Skeletal muscle tissue (tissue), 4 donors: Measurements from ENCODE around the gene ARHGAP30. TPM values are rescaled to one million over a fixed set of nuclear protein-coding genes. Genes with fewer than 3 reads are reported as not detected.

Source experiments
- H3K27ac ChIP-seq: one replicate; pipeline ENCODE4 v1.7.0; 2013; ENCODE audit warnings: mild to moderate bottlenecking, low read depth, low read length, inconsistent platforms
- H3K27me3 ChIP-seq, 3 donors: one replicate each; pipeline ENCODE4 v1.7.0; 2013; ENCODE audit warnings: low read length in 3 of 3; ENCODE audit not compliant: control insufficient read depth in 3 of 3, insufficient read depth in 3 of 3
- H3K36me3 ChIP-seq, 3 donors: one replicate each; pipeline ENCODE4 v1.7.0; 2013; ENCODE audit warnings: low read length in 3 of 3; ENCODE audit not compliant: control insufficient read depth in 3 of 3, insufficient read depth in 3 of 3
- H3K4me1 ChIP-seq, 3 donors: one replicate each; pipeline ENCODE4 v1.7.0; 2013; ENCODE audit warnings: low read length in 3 of 3, mild to moderate bottlenecking in 3 of 3; ENCODE audit not compliant: control insufficient read depth in 3 of 3, insufficient read depth in 3 of 3
- H3K4me3 ChIP-seq, 3 donors: one replicate each; pipeline ENCODE4 v1.7.0; 2013; ENCODE audit warnings: low read length in 3 of 3
- H3K9ac ChIP-seq, 3 donors: one replicate each; pipeline ENCODE4 v1.7.0; 2013; ENCODE audit warnings: low read length in 3 of 3, mild to moderate bottlenecking in 3 of 3, moderate library complexity in 2 of 3, low read depth in 1 of 3
- H3K9me3 ChIP-seq, 3 donors: one replicate each; pipeline ENCODE4 v1.7.0; 2013; ENCODE audit warnings: low read length in 3 of 3; ENCODE audit not compliant: control insufficient read depth in 3 of 3
- total RNA-seq: library from RNA; depleted of rRNA; stranded (reverse); fragments of >200 nt; gene quantifications from one replicate; pipeline ENCODE4 v1.2.3, GENCODE V29; 2014
- donor health status: Osteomylitis.

ARHGAP30 gene
- total RNA-seq, 1 donor from 2014 or later: 4.2 TPM

GRCh38 chr1:161054805-161055204 is 14.9 kb downstream of the ARHGAP30 start:
- Histone ChIP-seq H3K9ac (no peak overlapping the region), H3K36me3 (no peaks in the 10 kb centered on the region), H3K27me3 (peaks cover 5 to 31% (median 17%) of the 10 kb centered on the region in 3 donors), H3K27ac (no peak overlapping the region), H3K4me1 (no peaks in the 10 kb centered on the region), H3K4me3 (no peak overlapping the region), H3K9me3 (peaks cover 0 to 2% (median 0%) of the 10 kb centered on the region in 3 donors)

- Histone ChIP-seq H3K27me3 (peaks cover 5 to 31% (median 17%) of the 10 kb centered on the region in 3 donors), H3K9me3 (peaks cover 0 to 2% (median 0%) of the 10 kb centered on the region in 3 donors), H3K27ac (no peak overlapping the region), H3K9ac (no peak overlapping the region), H3K36me3 (no peaks in the 10 kb centered on the region), H3K4me3 (no peak overlapping the region), H3K4me1 (no peaks in the 10 kb centered on the region)
These were observed 15.5 kb downstream of the ARHGAP30 start for GRCh38 chr1:161054232-161054631.

- Histone ChIP-seq H3K27me3 (peaks cover 5 to 31% (median 17%) of the 10 kb centered on the region in 3 donors), H3K4me3 (no peak overlapping the region), H3K9ac (no peak overlapping the region), H3K36me3 (peaks cover 0 to 2% (median 0%) of the 10 kb centered on the region in 3 donors), H3K4me1 (no peaks in the 10 kb centered on the region), H3K9me3 (peaks cover 0 to 2% (median 0%) of the 10 kb centered on the region in 3 donors), H3K27ac (no peak overlapping the region)
These were observed 16.8 kb downstream of the ARHGAP30 start for GRCh38 chr1:161052899-161053298.

- peaks cover 0 to 2% (median 0%) of the 10 kb centered on the region in 3 donors for H3K36me3 ChIP-seq
- H3K9me3 ChIP-seq: peaks cover 0 to 2% (median 0%) of the 10 kb centered on the region in 3 donors
- H3K4me1 ChIP-seq: peaks cover 0 to 4% (median 3%) of the 10 kb centered on the region in 3 donors
- H3K4me3 ChIP-seq: no peak overlapping the region
- peaks cover 0 to 25% (median 15%) of the 10 kb centered on the region in 3 donors for H3K27me3 ChIP-seq
- H3K9ac ChIP-seq: no peak overlapping the region
- no peak overlapping the region for H3K27ac ChIP-seq
These were observed 18.5 kb downstream of the ARHGAP30 start for GRCh38 chr1:161051219-161051618.

- H3K4me1 ChIP-seq: peaks cover 5 to 19% (median 12%) of the 10 kb centered on the region in 3 donors
- H3K36me3 ChIP-seq: peaks cover 0 to 2% (median 0%) of the 10 kb centered on the region in 3 donors
- no peak overlapping the region for H3K27ac ChIP-seq
- H3K27me3 ChIP-seq: peaks cover 0 to 11% (median 3%) of the 10 kb centered on the region in 3 donors
- H3K4me3 ChIP-seq: no peak overlapping the region
- H3K9me3 ChIP-seq: no peaks in the 10 kb centered on the region
- H3K9ac ChIP-seq: no peak overlapping the region
These were observed 20.6 kb downstream of the ARHGAP30 start for GRCh38 chr1:161048949-161049722.

- Histone ChIP-seq H3K36me3 (peaks cover under 1 to 4% (median 2%) of the 10 kb centered on the region in 3 donors), H3K4me3 (no peak overlapping the region), H3K9me3 (no peaks in the 10 kb centered on the region), H3K9ac (no peak overlapping the region), H3K27ac (peak overlapping the region; percentile 88), H3K27me3 (peaks cover 0 to 4% (median 0%) of the 10 kb centered on the region in 3 donors), H3K4me1 (peaks cover 10 to 20% (median 17%) of the 10 kb centered on the region in 3 donors)
These were observed 22.0 kb downstream of the ARHGAP30 start for GRCh38 chr1:161047436-161048420.

GRCh38 chr1:161046605-161047228 is 23.0 kb downstream of the ARHGAP30 start:
- H3K4me1 ChIP-seq: peaks cover 10 to 20% (median 17%) of the 10 kb centered on the region in 3 donors
- no peaks in the 10 kb centered on the region for H3K9me3 ChIP-seq
- peaks cover 0 to 3% (median 0%) of the 10 kb centered on the region in 3 donors for H3K27me3 ChIP-seq
- H3K9ac ChIP-seq: peak overlapping the region in 2 of 3 donors; percentile 95 to 97
- H3K36me3 ChIP-seq: peaks cover 11 to 14% (median 11%) of the 10 kb centered on the region in 3 donors
- H3K4me3 ChIP-seq: peak overlapping the region; percentile 85 to 98 (median 96)
- H3K27ac ChIP-seq: peak overlapping the region; percentile 88

GRCh38 chr1:161045736-161046604 is 23.7 kb downstream of the ARHGAP30 start, which contains the start of gene USF1:
USF1 (minus strand) TSS chr1:161045977; CDS start chr1:161043275, 2,702 bp downstream.
- Histone ChIP-seq H3K27ac (peak within 1 kb of the TSS; percentile 88), H3K4me1 (peaks cover 10 to 20% (median 17%) of the 10 kb centered on the region in 3 donors), H3K4me3 (peak within 1 kb of the TSS; percentile 85 to 98 (median 96)), H3K36me3 (peaks cover 17 to 20% (median 18%) of the 10 kb centered on the region in 3 donors), H3K9ac (peak within 1 kb of the TSS; percentile 95 to 97 (median 95)), H3K27me3 (no peaks in the 10 kb centered on the region), H3K9me3 (no peaks in the 10 kb centered on the region)
